Adrenal gland (tissue), 12 donors: ENCODE results near the gene GPRIN2. TPM values are rescaled to one million over a fixed set of nuclear protein-coding genes. Genes with fewer than 3 reads are reported as not detected.
"Not testable (repeated sequence)": the region's sequence is repeated elsewhere in the genome, so short reads cannot be mapped to it uniquely, and the experiment has no call there.

Experiments used
- DNase-seq, 7 donors: peaks; one replicate each; pipeline ENCODE4 v3.0.0-alpha.2; 2019 to 2020
- H3K27ac ChIP-seq, 5 donors: fragments of 200-600 bp; sonication (generic) in 4 of 5; 1 replicate in 3 of 5; 2 replicates in 2 of 5; pipeline versions ENCODE4 v1.5.1 to v1.8.0; 2016 to 2020; ENCODE audit warnings: mild to moderate bottlenecking in 1 of 5
- H3K27me3 ChIP-seq: fragments of 200-600 bp; 2 replicates; pipeline ENCODE4 v1.8.0; 2021
- H3K36me3 ChIP-seq, 2 donors: fragments of 200-600 bp; replicated peaks in 1 of 2; 1 replicate in 1 of 2; 2 replicates in 1 of 2; pipeline versions ENCODE4 v1.5.1 to v1.8.0; 2018 to 2022
- H3K4me1 ChIP-seq, 2 donors: fragments of 200-600 bp; replicated peaks in 1 of 2; 1 replicate in 1 of 2; 2 replicates in 1 of 2; pipeline versions ENCODE4 v1.5.1 to v1.8.0; 2018 to 2021
- H3K4me3 ChIP-seq, 4 donors: fragments of 200-600 bp; sonication (generic) in 3 of 4; one replicate each; pipeline ENCODE4 v1.5.1; 2016 to 2018
- H3K9me3 ChIP-seq, 3 donors: fragments of 200-600 bp; sonication (generic) in 1 of 3; replicated peaks in 1 of 3; 1 replicate in 2 of 3; 2 replicates in 1 of 3; pipeline versions ENCODE4 v1.5.1 to v1.8.0; 2016 to 2021
- CTCF ChIP-seq, 6 experiments: fragments of 450-650 bp in 4 of 6; fragments of 200-600 bp in 2 of 6; sonication (generic) in 1 of 6; IDR thresholded peaks; 1 replicate in 5 of 6; 2 replicates in 1 of 6; pipeline versions ENCODE4 v1.5.1 to v1.8.0; 2016 to 2021; ENCODE audit warnings: antibody characterized with exemption in 6 of 6, mild to moderate bottlenecking in 2 of 6, moderate library complexity in 1 of 6
- POLR2A ChIP-seq, 2 donors: fragments of 450-650 bp; IDR thresholded peaks; one replicate each; pipeline ENCODE4 v1.6.1; 2017; ENCODE audit warnings: antibody characterized with exemption in 2 of 2, mild to moderate bottlenecking in 2 of 2, moderate library complexity in 1 of 2
- whole genome bisulfite sequencing, 4 donors: extraction: QIAGEN DNeasy Blood & Tissue Kit in 2 of 4; methylation state at CpG; one replicate each; pipeline versions ENCODE4 v1.1.5 to v1.1.7; 2013 to 2017; 5-methylcytosine and 5-hydroxymethylcytosine counted together
- intact Hi-C, 2 donors: fragments of 100-400 bp; cut with DNase I; formaldehyde crosslinking; loops; one replicate each; pipeline versions ENCODE4 v1.14.1 to v1.15.0; 2022 to 2023
- polyA plus RNA-seq, 3 donors: library from polyadenylated mRNA; stranded (reverse); fragments of 200-250 nt in 2 of 3; fragments of 350-450 nt in 1 of 3; fragmentation: Illumina TruSeq in 1 of 3; extraction: RNeasy Lipid Tissue Mini Kit (QIAGEN cat#74804) in 1 of 3; gene quantifications; one replicate each; pipeline ENCODE4 v1.2.3, GENCODE V29; 2013 to 2014
- total RNA-seq, 9 donors: library from RNA; depleted of rRNA in 4 of 9; stranded (reverse); fragments of >200 nt in 4 of 9; fragments of 120-200 nt in 1 of 9; fragmentation: NEBNext Ultra II Directional in 1 of 9; extraction: Animal tissue kit (Norgen Biotek cat#: 25700) in 1 of 9; gene quantifications; one replicate each; pipeline versions ENCODE4 v1.1.0 to v1.2.4, GENCODE V29; 2013 to 2023
- donor health status: healthy with polysubstance abuse.
- donor health status: Bipolar disorder and iron deficiency.
- donor health status: DM: yes; HTN: yes; CAD: no.
- donor health status: DM: no; HTN: no; CAD: no.
- donor health status: DM: no; HTN: no; CAD: no.
- donor health status: DM: yes; HTN: yes; CAD: no.

Gene GPRIN2
- total and polyA plus RNA-seq, 12 donors = 0.17 to 0.56 (median 0.28) TPM; not detected in 7

DNA sequence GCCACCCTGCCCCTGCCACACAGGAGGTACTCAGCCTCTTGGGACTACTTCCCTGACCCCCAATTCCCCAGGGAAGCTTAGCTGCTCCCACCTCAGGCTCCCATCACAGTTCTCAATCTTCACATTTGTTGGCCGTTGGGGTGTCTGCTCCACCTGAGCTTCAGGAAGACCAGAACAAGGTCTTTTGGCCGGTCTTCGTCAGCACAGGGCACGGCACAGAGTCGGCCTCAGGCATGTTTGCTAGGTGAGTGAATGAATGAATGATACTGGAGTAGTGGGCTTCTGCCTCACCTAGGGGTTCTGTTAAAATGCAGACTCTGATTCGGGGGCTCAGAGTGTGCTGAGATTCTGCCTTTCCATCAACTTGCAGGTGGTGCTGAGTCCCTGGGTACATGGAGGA is 20.3 kb downstream of the GPRIN2 start:
- peaks cover 22% of the 10 kb centered on the region for H3K27me3 ChIP-seq
- no peaks in the 10 kb centered on the region for H3K9me3 ChIP-seq
- H3K36me3 ChIP-seq = no peaks in the 10 kb centered on the region
- no peak for DNase-seq
- 77 to 89% (median 85%) methylated on average over 6 of the region's 6 CpGs for WGBS, 4 donors
- H3K27ac ChIP-seq = no peak overlapping the region
- H3K4me1 ChIP-seq = peaks cover 2 to 3% of the 10 kb centered on the region in 2 donors
- no peak overlapping the region for H3K4me3 ChIP-seq
- TF ChIP-seq CTCF (IDR thresholded peaks at IDR 0.05) = no peak
- no peak for TF ChIP-seq POLR2A (IDR thresholded peaks at IDR 0.05)
- intact Hi-C loops = no loop called here

- Histone ChIP-seq H3K4me3 (no peak overlapping the region), H3K27ac (no peak overlapping the region), H3K4me1 (no peaks in the 10 kb centered on the region), H3K36me3 (no peaks in the 10 kb centered on the region), H3K9me3 (no peaks in the 10 kb centered on the region), H3K27me3 (peaks cover 13% of the 10 kb centered on the region)
- no peak for DNase-seq
- 85 to 90% (median 88%) methylated on average over 6 of the region's 6 CpGs for WGBS, 4 donors
- TF ChIP-seq CTCF (IDR thresholded peaks at IDR 0.05) (no peak), POLR2A (IDR thresholded peaks at IDR 0.05) (no peak)
- intact Hi-C loops = no loop called here
These were observed 21.5 kb downstream of the GPRIN2 start for GRCh38 chr10:46534828-46535524.

DNA sequence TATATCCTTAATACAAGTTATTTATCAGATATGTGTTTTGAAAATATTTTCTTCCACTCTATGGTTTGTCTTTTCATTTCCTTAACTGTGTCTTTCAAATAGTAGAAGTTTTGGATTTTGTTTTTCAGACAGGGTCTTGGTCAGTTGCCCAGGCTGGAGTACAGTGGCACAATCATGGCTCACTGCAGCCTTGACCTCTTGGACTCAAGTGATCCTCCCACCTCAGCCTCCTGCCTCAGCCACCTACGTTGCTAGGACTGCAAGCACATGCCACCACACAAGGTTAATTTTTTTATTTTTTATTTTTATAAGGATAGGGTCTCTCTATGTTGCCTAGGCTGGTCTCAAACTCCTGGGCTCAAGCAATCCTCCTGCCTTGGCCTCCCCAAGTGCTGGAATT is 24.2 kb downstream of the GPRIN2 start:
- peak in 1 of 7 donors; percentile 28 for DNase-seq
- WGBS, 4 donors = 35 to 48% (median 40%) methylated on average over 1 of the region's 1 CpG

DNA sequence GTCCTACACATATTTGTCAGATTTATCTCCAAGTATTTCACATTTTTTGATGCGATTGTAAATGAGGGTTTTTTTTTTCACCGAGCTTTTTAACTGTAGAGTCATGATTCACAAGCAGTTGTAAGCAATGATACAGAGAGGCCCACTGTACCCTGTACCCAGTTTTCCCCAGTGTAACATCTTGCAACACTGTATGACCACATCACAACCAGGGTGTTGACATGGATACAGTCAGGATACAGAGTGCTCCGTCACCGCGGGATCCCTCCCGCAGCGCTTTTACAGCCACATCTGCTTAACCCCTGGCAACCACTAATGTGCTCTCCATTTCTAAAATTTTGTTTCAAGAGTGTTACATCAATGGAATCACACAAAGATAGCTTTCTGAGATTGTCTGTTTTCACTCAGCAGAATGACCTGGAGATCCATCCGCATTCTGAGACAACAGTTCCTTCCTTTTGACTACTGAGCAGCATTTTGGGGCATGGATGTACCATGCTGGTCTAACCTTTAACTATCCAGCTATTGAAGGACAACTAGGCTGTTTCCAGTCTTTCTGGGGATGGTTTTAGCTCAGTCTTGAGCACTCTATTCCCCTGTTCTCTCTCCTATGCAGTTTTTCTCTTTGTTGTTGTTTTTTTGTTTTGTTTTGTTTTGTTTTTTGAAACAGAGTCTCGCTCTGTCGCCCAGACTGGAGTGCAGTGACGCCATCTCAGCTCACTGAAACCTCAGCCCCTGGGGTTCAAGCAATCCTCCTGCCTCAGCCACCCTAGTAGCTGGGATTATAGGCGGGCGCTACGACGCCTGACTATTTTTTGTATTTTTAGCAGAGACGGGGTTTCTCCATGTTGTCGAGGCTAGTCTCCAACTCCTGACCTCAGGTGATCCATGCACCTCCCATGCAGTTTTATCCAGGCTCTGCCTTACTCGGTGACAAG is 25.9 kb downstream of the GPRIN2 start:
- no peaks in the 10 kb centered on the region for H3K9me3 ChIP-seq
- intact Hi-C loops = no loop called here
- no peaks in the 10 kb centered on the region for H3K36me3 ChIP-seq
- no peaks in the 10 kb centered on the region for H3K4me1 ChIP-seq
- H3K4me3 ChIP-seq = no peak overlapping the region
- peaks cover 1% of the 10 kb centered on the region for H3K27me3 ChIP-seq
- WGBS, 4 donors = 85 to 89% (median 86%) methylated on average over 18 of the region's 18 CpGs
- no peak for DNase-seq
- no peak overlapping the region for H3K27ac ChIP-seq
- TF ChIP-seq CTCF (IDR thresholded peaks at IDR 0.05) = no peak
- no peak for TF ChIP-seq POLR2A (IDR thresholded peaks at IDR 0.05)

More for the DNA sequence above, 24.2 kb downstream of the GPRIN2 start:
- H3K27ac ChIP-seq, H3K9me3 ChIP-seq, H3K4me3 ChIP-seq, H3K36me3 ChIP-seq, intact Hi-C loops, H3K4me1 ChIP-seq: not testable (repeated sequence)
- H3K27me3 ChIP-seq = peaks cover 13% of the 10 kb centered on the region

- H3K9me3 ChIP-seq, intact Hi-C loops, DNase-seq, H3K4me3 ChIP-seq, H3K4me1 ChIP-seq, H3K27ac ChIP-seq, H3K36me3 ChIP-seq, H3K27me3 ChIP-seq: not testable (repeated sequence)
- WGBS, 4 donors = 81 to 85% (median 85%) methylated on average over 7 of the region's 7 CpGs
These were observed 26.7 kb downstream of the GPRIN2 start for GRCh38 chr10:46529742-46530141.
